Measurements from ENCODE around the gene MCC.

- TF ChIP-seq POLR2A (IDR thresholded peaks at IDR 0.05; ENCODE audit: low read depth, low read length) (no peak), TAF1 (IDR thresholded peaks at IDR 0.05; ENCODE audit: low read depth, low read length) (no peak), POLR2AphosphoS5 (IDR thresholded peaks at IDR 0.05; ENCODE audit: low read depth, low read length) (no peak), SPI1 (IDR thresholded peaks at IDR 0.05; ENCODE audit: low read depth, low read length) (no peak), POU2F2 (IDR thresholded peaks at IDR 0.05; ENCODE audit: low read depth, low read length) (no peak)
These were observed 251.5 kb downstream of the MCC start for GRCh38 chr5:113236536-113237288.

Measured in GM12891 (cell line).